Smooth muscle cell (in vitro differentiated cells): ENCODE data around the gene KRTAP10-1. TPM values are rescaled to one million over a fixed set of nuclear protein-coding genes. Genes with fewer than 3 reads are reported as not detected.

ENCODE experiments used
- DNase-seq: peaks from one replicate; lab custom pipeline; 2025; ENCODE audit not compliant: unreplicated experiment; lab: John Stamatoyannopoulos, UW
- H2AFZ ChIP-seq: fragments of 200-600 bp; sonication (generic); 2 replicates; pipeline ENCODE4 v1.6.0; 2016; ENCODE audit warnings: antibody characterized with exemption, low read depth, mild to moderate bottlenecking
- H3F3A ChIP-seq: fragments of 200-600 bp; sonication (generic); 2 replicates; pipeline ENCODE4 v1.6.0; 2017; ENCODE audit warnings: antibody characterized with exemption, low read depth
- H3K27ac ChIP-seq: fragments of 200-600 bp; sonication (generic); 2 replicates; pipeline ENCODE4 v1.5.1; 2016; ENCODE audit warnings: low read depth, mild to moderate bottlenecking
- H3K27me3 ChIP-seq: fragments of 200-600 bp; sonication (generic); 2 replicates; pipeline ENCODE4 v1.6.1; 2016; ENCODE audit warnings: low read depth, mild to moderate bottlenecking
- H3K36me3 ChIP-seq: fragments of 200-600 bp; sonication (generic); 2 replicates; pipeline ENCODE4 v1.5.1; 2016; ENCODE audit warnings: low read depth
- H3K4me1 ChIP-seq: fragments of 200-600 bp; sonication (generic); 2 replicates; pipeline ENCODE4 v1.5.1; 2016; ENCODE audit warnings: low read depth
- H3K4me2 ChIP-seq: fragments of 200-600 bp; sonication (generic); 2 replicates; pipeline ENCODE4 v1.6.0; 2016; ENCODE audit warnings: mild to moderate bottlenecking
- H3K4me3 ChIP-seq: fragments of 200-600 bp; sonication (generic); 2 replicates; pipeline ENCODE4 v1.5.1; 2016; ENCODE audit warnings: mild to moderate bottlenecking
- H3K79me2 ChIP-seq: fragments of 200-600 bp; sonication (generic); 2 replicates; pipeline ENCODE4 v1.6.0; 2016; ENCODE audit warnings: low read depth, mild to moderate bottlenecking
- H3K9ac ChIP-seq: fragments of 200-600 bp; sonication (generic); 2 replicates; pipeline ENCODE4 v1.6.0; 2016; ENCODE audit warnings: low read depth
- H3K9me3 ChIP-seq: fragments of 200-600 bp; sonication (generic); replicated peaks from 2 replicates; pipeline ENCODE4 v1.5.1; 2016; ENCODE audit warnings: low read depth
- H4K20me1 ChIP-seq: fragments of 200-600 bp; sonication (generic); 2 replicates; pipeline ENCODE4 v1.6.0; 2016; ENCODE audit warnings: low read depth
- CTCF ChIP-seq: fragments of 200-600 bp; sonication (generic); IDR thresholded peaks from 2 replicates; pipeline ENCODE4 v1.5.1; 2017; ENCODE audit warnings: borderline replicate concordance, mild to moderate bottlenecking, antibody characterized with exemption; ENCODE audit not compliant: insufficient read depth, poor library complexity, severe bottlenecking
- WGBS: methylation state at CpG from one replicate; pipeline ENCODE4 v1.1.7; 2016; ENCODE audit warnings: low lambda C conversion rate; 5-methylcytosine and 5-hydroxymethylcytosine counted together
- polyA plus RNA-seq: library from polyadenylated mRNA; unstranded; fragments of >200 nt; fragmentation: Nextera tagmentation; extraction: Ambion mirVana; gene quantifications from 2 replicates; pipeline ENCODE4 v1.2.1, GENCODE V29; 2016
- total RNA-seq: library from RNA; depleted of rRNA; stranded (reverse); fragments of >200 nt; gene quantifications from 2 replicates; pipeline ENCODE4 v1.2.3, GENCODE V29; 2014

The KRTAP10-1 gene
- total and polyA plus RNA-seq, 2 experiments from 2014 or later: not detected

GRCh38 chr21:44542716-44543115 lies 2.7 kb upstream of the KRTAP10-1 start:
- Histone ChIP-seq H3K4me3 (no peak overlapping the region), H3K4me2 (no peak overlapping the region), H3K79me2 (no peaks in the 10 kb centered on the region), H3F3A (no peaks in the 10 kb centered on the region), H3K4me1 (no peaks in the 10 kb centered on the region), H3K9me3 (peaks cover 8% of the 10 kb centered on the region), H3K27ac (no peak overlapping the region), H3K36me3 (no peaks in the 10 kb centered on the region), H3K27me3 (no peaks in the 10 kb centered on the region), H4K20me1 (no peaks in the 10 kb centered on the region), H2AFZ (no peak overlapping the region), H3K9ac (no peak overlapping the region)
- DNase-seq: no peak
- 70% methylated on average over 1 of the region's 1 CpG for WGBS
- no peak for TF ChIP-seq CTCF

- DNase-seq: no peak
- no peaks in the 10 kb centered on the region for H3K4me1 ChIP-seq
- WGBS: 93% methylated on average over 11 of the region's 11 CpGs
- H4K20me1 ChIP-seq: no peaks in the 10 kb centered on the region
- H3K27ac ChIP-seq: no peak overlapping the region
- H3K27me3 ChIP-seq: no peaks in the 10 kb centered on the region
- no peak overlapping the region for H3K9ac ChIP-seq
- H3K9me3 ChIP-seq: no peaks in the 10 kb centered on the region
- no peaks in the 10 kb centered on the region for H3K36me3 ChIP-seq
- H3F3A ChIP-seq: no peaks in the 10 kb centered on the region
- H3K4me3 ChIP-seq: no peak overlapping the region
- no peaks in the 10 kb centered on the region for H3K79me2 ChIP-seq
- no peak overlapping the region for H2AFZ ChIP-seq
- H3K4me2 ChIP-seq: no peak overlapping the region
- no peak for TF ChIP-seq CTCF
Observed at GRCh38 chr21:44540741-44541288, 820 bp upstream of the KRTAP10-1 start.

GRCh38 chr21:44539046-44539445 lies 949 bp downstream of the KRTAP10-1 start:
- 80% methylated on average over 13 of the region's 14 CpGs for WGBS

More at GRCh38 chr21:44539046-44539445, 949 bp downstream of the KRTAP10-1 start:
- no peak for TF ChIP-seq CTCF
- no peak overlapping the region for H3K27ac ChIP-seq
- no peak overlapping the region for H3K9ac ChIP-seq
- DNase-seq: no peak
- no peaks in the 10 kb centered on the region for H3K9me3 ChIP-seq
- H3K4me1 ChIP-seq: no peaks in the 10 kb centered on the region
- H3K36me3 ChIP-seq: no peaks in the 10 kb centered on the region
- H3K79me2 ChIP-seq: no peaks in the 10 kb centered on the region
- H3K27me3 ChIP-seq: no peaks in the 10 kb centered on the region
- no peak overlapping the region for H3K4me3 ChIP-seq
- H4K20me1 ChIP-seq: no peaks in the 10 kb centered on the region
- H2AFZ ChIP-seq: no peak overlapping the region
- no peak overlapping the region for H3K4me2 ChIP-seq
- no peaks in the 10 kb centered on the region for H3F3A ChIP-seq
